NCI-H128 (cell line): Measurements from ENCODE around the gene ZMIZ1.
"Not testable (repeated sequence)": the region's sequence is repeated elsewhere in the genome, so short reads cannot be mapped to it uniquely, and the experiment has no call there.

Source experiments
- DNase-seq: peaks from one replicate; lab custom pipeline; 2025; ENCODE audit not compliant: unreplicated experiment; lab: John Stamatoyannopoulos, UW

ZMIZ1 gene

GRCh38 chr10:79279047-79279446, 210.3 kb downstream of the ZMIZ1 start:
- not testable (repeated sequence) for DNase-seq

- no peak for DNase-seq
Measured at GRCh38 chr10:79280956-79281355, 212.2 kb downstream of the ZMIZ1 start.

GRCh38 chr10:79282388-79282787, 213.6 kb downstream of the ZMIZ1 start:
- DNase-seq = no peak

GRCh38 chr10:79283616-79284015, 214.8 kb downstream of the ZMIZ1 start:
- no peak for DNase-seq

- no peak for DNase-seq
Measured at GRCh38 chr10:79284158-79284871, 215.5 kb downstream of the ZMIZ1 start.

- no peak for DNase-seq
Measured at GRCh38 chr10:79285315-79286197, 216.8 kb downstream of the ZMIZ1 start.

GRCh38 chr10:79286318-79286951, 217.7 kb downstream of the ZMIZ1 start:
- peak; percentile 3 for DNase-seq

GRCh38 chr10:79287973-79288723, 219.4 kb downstream of the ZMIZ1 start:
- no peak for DNase-seq

GRCh38 chr10:79289801-79290200, 221.0 kb downstream of the ZMIZ1 start:
- DNase-seq = no peak

GRCh38 chr10:79292026-79292766, 223.4 kb downstream of the ZMIZ1 start:
- no peak for DNase-seq

GRCh38 chr10:79292891-79293746, 224.4 kb downstream of the ZMIZ1 start:
- DNase-seq = no peak

- DNase-seq = no peak
Measured at GRCh38 chr10:79293841-79294581, 225.2 kb downstream of the ZMIZ1 start.

GRCh38 chr10:79295563-79295962, 226.8 kb downstream of the ZMIZ1 start:
- no peak for DNase-seq

GRCh38 chr10:79296431-79296830, 227.7 kb downstream of the ZMIZ1 start:
- DNase-seq = no peak

GRCh38 chr10:79298403-79299244, 229.9 kb downstream of the ZMIZ1 start:
- DNase-seq = no peak

GRCh38 chr10:79299397-79300241, 230.9 kb downstream of the ZMIZ1 start:
- no peak for DNase-seq

- DNase-seq = no peak
Measured at GRCh38 chr10:79300711-79301110, 231.9 kb downstream of the ZMIZ1 start.
